MM.1S (cell line): Measurements from ENCODE around the gene KIAA1755.

Source experiments
- DNase-seq: peaks from one replicate; pipeline ENCODE4 v3.0.0-alpha.2; 2015
- H2AFZ ChIP-seq: fragments of 300-600 bp; sonication (generic); 2 replicates; pipeline ENCODE4 v1.6.0; 2016; ENCODE audit warnings: antibody characterized with exemption, low read length
- H3F3A ChIP-seq: fragments of 300-600 bp; sonication (generic); 2 replicates; pipeline ENCODE4 v1.6.1; 2016; ENCODE audit warnings: mild to moderate bottlenecking, antibody characterized with exemption, low read length, moderate library complexity, mixed read lengths; ENCODE audit not compliant: insufficient read depth
- H3K27ac ChIP-seq: fragments of 300-600 bp; sonication (generic); 2 replicates; pipeline ENCODE4 v1.5.1; 2016; ENCODE audit warnings: mild to moderate bottlenecking, low read length
- H3K27me3 ChIP-seq: fragments of 300-600 bp; sonication (generic); replicated peaks from 2 replicates; pipeline ENCODE4 v1.6.0; 2016; ENCODE audit warnings: low read length; ENCODE audit not compliant: insufficient read depth
- H3K36me3 ChIP-seq: fragments of 300-600 bp; sonication (generic); replicated peaks from 2 replicates; pipeline ENCODE4 v1.6.1; 2016; ENCODE audit warnings: mild to moderate bottlenecking, low read length, mixed read lengths; ENCODE audit not compliant: insufficient read depth
- H3K4me1 ChIP-seq: fragments of 300-600 bp; sonication (generic); 2 replicates; pipeline ENCODE4 v1.6.1; 2016; ENCODE audit warnings: low read length, mixed read lengths
- H3K4me2 ChIP-seq: fragments of 300-600 bp; sonication (generic); 2 replicates; pipeline ENCODE4 v1.6.0; 2016; ENCODE audit warnings: low read depth, low read length
- H3K4me3 ChIP-seq: fragments of 300-600 bp; sonication (generic); 2 replicates; pipeline ENCODE4 v1.5.1; 2016; ENCODE audit warnings: low read length, mixed read lengths
- H3K79me2 ChIP-seq: fragments of 300-600 bp; sonication (generic); 2 replicates; pipeline ENCODE4 v1.6.1; 2016; ENCODE audit warnings: mixed run types, low read length, mixed read lengths
- H3K9ac ChIP-seq: fragments of 300-600 bp; sonication (generic); 2 replicates; pipeline ENCODE4 v1.6.1; 2016; ENCODE audit warnings: low read length, mixed read lengths
- H3K9me2 ChIP-seq: fragments of 300-600 bp; sonication (generic); replicated peaks from 2 replicates; pipeline ENCODE4 v1.6.1; 2016; ENCODE audit warnings: mild to moderate bottlenecking, low read length, mixed read lengths; ENCODE audit not compliant: insufficient read depth
- H3K9me3 ChIP-seq: fragments of 300-600 bp; sonication (generic); replicated peaks from 2 replicates; pipeline ENCODE4 v1.6.1; 2016; ENCODE audit warnings: mild to moderate bottlenecking, low read length, mixed read lengths; ENCODE audit not compliant: insufficient read depth
- H4K20me1 ChIP-seq: fragments of 300-600 bp; sonication (generic); 2 replicates; pipeline ENCODE4 v1.6.1; 2016; ENCODE audit warnings: mild to moderate bottlenecking, low read length, moderate library complexity, mixed read lengths; ENCODE audit not compliant: insufficient read depth
- EZH2 ChIP-seq: fragments of 300-600 bp; sonication (generic); optimal IDR thresholded peaks from 2 replicates; pipeline ENCODE3; 2017; ENCODE audit warnings: low read depth, mild to moderate bottlenecking, antibody characterized with exemption, low read length, mixed read lengths
- EZH2phosphoT487 ChIP-seq: fragments of 300-600 bp; sonication (generic); IDR thresholded peaks from 2 replicates; pipeline ENCODE4 v1.6.1; 2018; ENCODE audit warnings: antibody characterized with exemption, low read length
- TF ChIP-seq, protein P1 (sequence below): fragments of 300-600 bp; sonication (generic); IDR thresholded peaks from 2 replicates; pipeline ENCODE4 v1.5.1; 2016; ENCODE audit warnings: antibody characterized with exemption, low read length, mixed read lengths

The KIAA1755 gene, protein sequence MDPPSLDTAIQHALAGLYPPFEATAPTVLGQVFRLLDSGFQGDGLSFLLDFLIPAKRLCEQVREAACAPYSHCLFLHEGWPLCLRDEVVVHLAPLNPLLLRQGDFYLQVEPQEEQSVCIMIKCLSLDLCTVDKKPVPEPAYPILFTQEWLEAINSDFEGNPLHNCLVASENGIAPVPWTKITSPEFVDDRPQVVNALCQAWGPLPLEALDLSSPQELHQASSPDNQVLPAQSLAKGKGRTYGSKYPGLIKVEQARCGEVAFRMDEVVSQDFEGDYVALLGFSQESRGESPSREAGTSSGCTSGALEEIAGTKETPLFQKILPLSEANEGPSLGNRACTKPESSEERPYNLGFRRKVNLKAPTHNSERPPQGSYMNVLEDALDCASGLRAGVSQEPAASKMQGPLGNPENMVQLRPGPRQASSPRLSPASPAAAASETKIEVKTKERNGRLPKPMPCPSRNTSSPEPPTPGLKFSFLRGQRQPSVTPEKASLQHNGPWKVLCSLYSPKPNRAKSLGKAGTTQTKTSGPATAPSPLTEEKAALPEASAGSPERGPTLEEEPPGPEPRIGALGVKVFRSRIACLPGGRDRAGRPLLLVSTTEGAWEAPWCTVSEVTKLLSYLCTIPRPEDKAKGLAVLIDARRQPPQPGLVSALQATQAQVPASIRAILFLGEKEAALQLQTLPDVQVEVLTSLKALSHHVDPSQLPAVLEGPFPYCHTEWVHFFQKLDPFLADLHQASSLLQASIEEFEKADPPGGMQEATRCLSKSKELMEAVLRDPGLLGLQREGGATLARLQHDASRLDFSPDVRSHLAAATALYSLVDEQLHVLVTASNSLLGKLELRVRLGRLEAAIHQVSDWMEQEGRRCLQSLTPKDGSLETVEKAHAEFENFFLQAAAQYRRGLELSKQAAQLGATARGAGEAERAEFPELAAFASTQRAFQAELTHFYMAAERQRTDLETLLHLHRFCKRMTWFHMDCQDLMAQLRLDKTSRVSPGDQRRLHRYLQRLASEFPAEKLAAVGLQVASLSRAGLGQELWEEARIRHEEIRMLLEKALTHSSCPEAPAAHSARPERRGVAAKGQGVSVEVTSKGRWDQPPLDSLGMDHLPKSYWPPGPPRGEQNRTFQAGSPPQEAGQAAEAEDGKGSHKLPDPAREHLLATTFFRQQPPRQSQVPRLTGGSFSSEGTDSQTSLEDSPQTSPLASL

DNA sequence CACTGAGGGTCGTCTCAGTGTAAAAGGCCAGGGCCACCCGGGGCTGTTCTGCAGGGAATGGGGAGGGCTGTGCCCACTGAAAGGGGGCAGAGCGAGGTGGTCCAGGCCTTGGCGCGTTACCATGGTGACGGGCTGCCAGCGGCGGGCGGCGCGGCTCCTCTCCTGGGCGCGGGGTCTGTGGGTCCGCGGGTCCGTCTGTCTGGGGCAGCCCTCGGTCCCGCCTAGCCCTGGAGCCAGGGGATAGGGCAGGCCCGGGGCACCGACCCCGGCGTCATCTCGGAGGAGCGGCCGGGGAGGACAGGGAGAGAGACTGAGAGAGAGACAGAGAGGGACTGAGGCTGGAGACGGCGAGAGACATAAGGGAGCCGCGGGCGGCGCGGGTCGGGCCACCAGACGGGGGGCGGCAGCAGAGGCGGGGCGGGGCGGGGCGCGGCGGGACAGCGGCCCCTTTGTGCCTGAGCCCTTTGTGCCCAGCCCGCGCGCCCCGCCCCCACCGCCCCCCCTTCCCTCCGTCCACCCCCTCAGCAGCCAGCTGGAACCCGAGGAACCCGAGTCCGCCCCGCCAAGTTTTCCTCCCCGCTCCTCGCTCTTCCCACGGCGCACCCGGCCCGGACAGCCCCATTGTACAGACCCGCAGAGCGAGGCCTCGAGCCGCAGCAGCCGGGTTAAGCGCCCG lies at the start of gene KIAA1755:
Gene KIAA1755, minus strand, starts transcription at position 358 of the 676 bp plus-strand sequence. Its CDS starts 235 bp downstream, at position 123.
- Histone ChIP-seq H3K9me2 (no peaks in the 10 kb centered on the region), H3K4me2 (no peak within 1 kb of the TSS), H3K9ac (no peak within 1 kb of the TSS), H3F3A (no peaks in the 10 kb centered on the region), H3K79me2 (no peaks in the 10 kb centered on the region), H3K27ac (no peak within 1 kb of the TSS), H3K9me3 (no peaks in the 10 kb centered on the region), H4K20me1 (no peaks in the 10 kb centered on the region), H3K36me3 (no peaks in the 10 kb centered on the region), H3K4me3 (no peak within 1 kb of the TSS), H3K27me3 (no peaks in the 10 kb centered on the region), H3K4me1 (no peaks in the 10 kb centered on the region), H2AFZ (no peak within 1 kb of the TSS)
- no peak for TF ChIP-seq EZH2
- TF ChIP-seq, protein P1, sequence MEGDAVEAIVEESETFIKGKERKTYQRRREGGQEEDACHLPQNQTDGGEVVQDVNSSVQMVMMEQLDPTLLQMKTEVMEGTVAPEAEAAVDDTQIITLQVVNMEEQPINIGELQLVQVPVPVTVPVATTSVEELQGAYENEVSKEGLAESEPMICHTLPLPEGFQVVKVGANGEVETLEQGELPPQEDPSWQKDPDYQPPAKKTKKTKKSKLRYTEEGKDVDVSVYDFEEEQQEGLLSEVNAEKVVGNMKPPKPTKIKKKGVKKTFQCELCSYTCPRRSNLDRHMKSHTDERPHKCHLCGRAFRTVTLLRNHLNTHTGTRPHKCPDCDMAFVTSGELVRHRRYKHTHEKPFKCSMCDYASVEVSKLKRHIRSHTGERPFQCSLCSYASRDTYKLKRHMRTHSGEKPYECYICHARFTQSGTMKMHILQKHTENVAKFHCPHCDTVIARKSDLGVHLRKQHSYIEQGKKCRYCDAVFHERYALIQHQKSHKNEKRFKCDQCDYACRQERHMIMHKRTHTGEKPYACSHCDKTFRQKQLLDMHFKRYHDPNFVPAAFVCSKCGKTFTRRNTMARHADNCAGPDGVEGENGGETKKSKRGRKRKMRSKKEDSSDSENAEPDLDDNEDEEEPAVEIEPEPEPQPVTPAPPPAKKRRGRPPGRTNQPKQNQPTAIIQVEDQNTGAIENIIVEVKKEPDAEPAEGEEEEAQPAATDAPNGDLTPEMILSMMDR: no peak
- no peak for TF ChIP-seq EZH2phosphoT487
- DNase-seq: no peak

DNA sequence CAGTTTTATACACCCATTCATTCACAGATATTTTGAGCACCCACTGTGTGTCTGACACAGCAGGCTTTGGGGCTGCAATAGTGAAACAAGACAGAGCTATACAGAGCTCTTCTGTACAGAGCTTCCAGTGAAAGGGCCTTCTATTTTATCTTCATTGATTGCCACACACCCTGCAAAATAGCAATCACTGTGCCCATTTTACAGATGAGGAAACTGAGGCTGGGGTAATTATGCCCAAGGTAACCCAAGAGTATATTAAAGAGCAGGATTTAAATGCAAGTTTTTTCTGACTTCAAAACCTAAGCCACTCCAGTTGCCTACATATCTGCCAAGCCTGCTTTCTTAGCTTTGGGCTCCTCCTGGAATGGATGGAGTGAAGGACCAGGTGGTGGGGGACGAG lies 47.9 kb upstream of the KIAA1755 start:
- no peaks in the 10 kb centered on the region for H3K4me1 ChIP-seq
- H3K27me3 ChIP-seq: no peaks in the 10 kb centered on the region
- no peak overlapping the region for H3K27ac ChIP-seq
- H4K20me1 ChIP-seq: no peaks in the 10 kb centered on the region
- no peaks in the 10 kb centered on the region for H3F3A ChIP-seq
- no peak for TF ChIP-seq EZH2
- TF ChIP-seq EZH2phosphoT487: no peak
- TF ChIP-seq, protein P1: no peak
- H3K4me3 ChIP-seq: no peak overlapping the region
- no peaks in the 10 kb centered on the region for H3K36me3 ChIP-seq
- H2AFZ ChIP-seq: no peak overlapping the region
- no peaks in the 10 kb centered on the region for H3K79me2 ChIP-seq
- DNase-seq: no peak
- no peak overlapping the region for H3K4me2 ChIP-seq
- H3K9me2 ChIP-seq: no peaks in the 10 kb centered on the region
- H3K9me3 ChIP-seq: no peaks in the 10 kb centered on the region
- H3K9ac ChIP-seq: no peak overlapping the region

GRCh38 chr20:38308047-38308438 lies 47.5 kb upstream of the KIAA1755 start:
- DNase-seq: no peak
- H2AFZ ChIP-seq: no peak overlapping the region
- H3F3A ChIP-seq: no peaks in the 10 kb centered on the region
- no peaks in the 10 kb centered on the region for H3K9me3 ChIP-seq
- H4K20me1 ChIP-seq: no peaks in the 10 kb centered on the region
- no peaks in the 10 kb centered on the region for H3K27me3 ChIP-seq
- H3K4me2 ChIP-seq: no peak overlapping the region
- no peak overlapping the region for H3K9ac ChIP-seq
- no peaks in the 10 kb centered on the region for H3K79me2 ChIP-seq
- no peaks in the 10 kb centered on the region for H3K9me2 ChIP-seq
- no peak overlapping the region for H3K4me3 ChIP-seq
- H3K36me3 ChIP-seq: no peaks in the 10 kb centered on the region
- TF ChIP-seq, protein P1: no peak
- TF ChIP-seq EZH2 (no peak), EZH2phosphoT487 (no peak)
- H3K27ac ChIP-seq: no peak overlapping the region
- H3K4me1 ChIP-seq: no peaks in the 10 kb centered on the region
